KMS-11 (cell line): Measurements from ENCODE around the gene GPR160.

ENCODE experiments used
- H2AFZ ChIP-seq: fragments of 200-600 bp; sonication (generic); 2 replicates; pipeline ENCODE4 v1.6.1; 2016; ENCODE audit warnings: antibody characterized with exemption, mixed run types, low read depth
- H3K27ac ChIP-seq: fragments of 200-600 bp; sonication (generic); 2 replicates; pipeline ENCODE4 v1.6.1; 2016; ENCODE audit warnings: mild to moderate bottlenecking, mixed run types
- H3K27me3 ChIP-seq: fragments of 200-600 bp; sonication (generic); 2 replicates; pipeline ENCODE4 v1.6.1; 2017; ENCODE audit warnings: mild to moderate bottlenecking, low read depth, mixed run types, moderate library complexity; ENCODE audit not compliant: insufficient read depth
- H3K36me3 ChIP-seq: fragments of 200-600 bp; sonication (generic); 2 replicates; pipeline ENCODE4 v1.6.1; 2017; ENCODE audit warnings: mild to moderate bottlenecking, mixed run types; ENCODE audit not compliant: insufficient read depth
- H3K4me1 ChIP-seq: fragments of 200-600 bp; sonication (generic); 2 replicates; pipeline ENCODE4 v1.6.1; 2016; ENCODE audit warnings: mild to moderate bottlenecking, low read depth, mixed run types; ENCODE audit not compliant: poor library complexity, severe bottlenecking
- H3K4me2 ChIP-seq: fragments of 200-600 bp; sonication (generic); 2 replicates; pipeline ENCODE4 v1.7.0; 2016; ENCODE audit warnings: mild to moderate bottlenecking, mixed run types
- H3K4me3 ChIP-seq: fragments of 200-600 bp; sonication (generic); IDR thresholded peaks from 2 replicates; pipeline ENCODE4 v1.6.1; 2017; ENCODE audit warnings: low read depth, low read length, mixed read lengths; ENCODE audit not compliant: insufficient read depth
- H3K79me2 ChIP-seq: fragments of 200-600 bp; sonication (generic); 2 replicates; pipeline ENCODE4 v1.6.1; 2016; ENCODE audit warnings: low read depth, mixed run types; ENCODE audit not compliant: insufficient read depth
- H3K9ac ChIP-seq: fragments of 200-600 bp; sonication (generic); 2 replicates; pipeline ENCODE4 v1.6.1; 2016; ENCODE audit warnings: mild to moderate bottlenecking, mixed run types
- H4K20me1 ChIP-seq: fragments of 200-600 bp; sonication (generic); 2 replicates; pipeline ENCODE4 v1.6.1; 2016; ENCODE audit warnings: mild to moderate bottlenecking, mixed run types; ENCODE audit not compliant: insufficient read depth
- TF ChIP-seq, protein P1 (sequence below): fragments of 200-600 bp; sonication (generic); conservative IDR thresholded peaks from 2 replicates; pipeline ENCODE4 v1.6.1; 2017; ENCODE audit warnings: low read depth, mild to moderate bottlenecking, antibody characterized with exemption, low read length, moderate library complexity, mixed read lengths

The GPR160 gene

DNA sequence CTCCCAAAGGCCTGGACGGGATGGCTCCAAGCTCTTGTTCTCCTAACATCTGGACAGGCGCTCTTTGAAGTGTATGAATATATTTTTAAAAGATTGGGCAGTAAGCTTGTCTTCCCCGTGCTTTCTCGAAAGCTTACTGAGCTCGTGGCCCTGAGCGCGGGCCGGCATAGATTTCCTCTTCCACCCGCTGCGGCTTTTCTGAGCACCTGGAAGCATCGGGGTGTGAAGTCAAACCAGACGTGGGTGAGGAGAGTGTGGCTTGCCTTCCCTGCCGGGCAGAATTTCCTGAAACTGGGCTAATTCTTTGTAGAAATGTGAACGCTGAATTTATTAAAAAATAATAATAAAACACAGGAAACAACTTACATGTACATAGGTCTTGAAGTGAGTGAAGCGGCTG is 25.9 kb downstream of the GPR160 start:
- H2AFZ ChIP-seq = no peak overlapping the region
- no peak overlapping the region for H3K4me3 ChIP-seq
- H3K36me3 ChIP-seq = no peaks in the 10 kb centered on the region
- H3K27ac ChIP-seq = no peak overlapping the region
- H3K79me2 ChIP-seq = no peaks in the 10 kb centered on the region
- H3K9ac ChIP-seq = no peak overlapping the region
- H3K4me2 ChIP-seq = no peak overlapping the region
- TF ChIP-seq, protein P1, sequence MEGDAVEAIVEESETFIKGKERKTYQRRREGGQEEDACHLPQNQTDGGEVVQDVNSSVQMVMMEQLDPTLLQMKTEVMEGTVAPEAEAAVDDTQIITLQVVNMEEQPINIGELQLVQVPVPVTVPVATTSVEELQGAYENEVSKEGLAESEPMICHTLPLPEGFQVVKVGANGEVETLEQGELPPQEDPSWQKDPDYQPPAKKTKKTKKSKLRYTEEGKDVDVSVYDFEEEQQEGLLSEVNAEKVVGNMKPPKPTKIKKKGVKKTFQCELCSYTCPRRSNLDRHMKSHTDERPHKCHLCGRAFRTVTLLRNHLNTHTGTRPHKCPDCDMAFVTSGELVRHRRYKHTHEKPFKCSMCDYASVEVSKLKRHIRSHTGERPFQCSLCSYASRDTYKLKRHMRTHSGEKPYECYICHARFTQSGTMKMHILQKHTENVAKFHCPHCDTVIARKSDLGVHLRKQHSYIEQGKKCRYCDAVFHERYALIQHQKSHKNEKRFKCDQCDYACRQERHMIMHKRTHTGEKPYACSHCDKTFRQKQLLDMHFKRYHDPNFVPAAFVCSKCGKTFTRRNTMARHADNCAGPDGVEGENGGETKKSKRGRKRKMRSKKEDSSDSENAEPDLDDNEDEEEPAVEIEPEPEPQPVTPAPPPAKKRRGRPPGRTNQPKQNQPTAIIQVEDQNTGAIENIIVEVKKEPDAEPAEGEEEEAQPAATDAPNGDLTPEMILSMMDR = no peak
- peaks cover 3% of the 10 kb centered on the region for H3K4me1 ChIP-seq
- H4K20me1 ChIP-seq = no peaks in the 10 kb centered on the region
- no peaks in the 10 kb centered on the region for H3K27me3 ChIP-seq

DNA sequence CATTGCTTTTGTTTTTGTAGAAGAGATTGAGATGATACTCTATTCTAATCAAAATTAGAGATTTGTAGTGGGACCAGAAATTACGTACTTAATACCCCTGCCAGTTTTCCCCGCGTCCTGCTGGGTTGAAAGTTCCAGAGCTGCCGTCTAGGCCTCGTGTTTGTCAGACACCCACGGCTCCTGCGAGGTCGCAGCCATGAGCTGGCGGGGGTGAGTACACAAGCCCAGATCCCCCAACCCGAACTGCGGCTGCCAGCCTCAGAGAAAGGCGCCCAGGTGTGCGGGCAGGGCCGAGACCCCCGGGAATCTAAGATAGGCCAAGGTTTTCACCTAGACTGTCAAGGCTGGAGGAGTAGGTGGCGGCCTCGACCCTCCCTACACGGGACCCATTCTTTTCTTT is 26.3 kb downstream of the GPR160 start:
- Histone ChIP-seq H3K4me2 (no peak overlapping the region), H3K27ac (no peak overlapping the region), H3K4me1 (no peaks in the 10 kb centered on the region), H4K20me1 (no peaks in the 10 kb centered on the region), H3K27me3 (no peaks in the 10 kb centered on the region), H3K4me3 (no peak overlapping the region), H3K9ac (no peak overlapping the region), H3K79me2 (no peaks in the 10 kb centered on the region), H2AFZ (no peak overlapping the region), H3K36me3 (no peaks in the 10 kb centered on the region)
- TF ChIP-seq, protein P1 = no peak

DNA sequence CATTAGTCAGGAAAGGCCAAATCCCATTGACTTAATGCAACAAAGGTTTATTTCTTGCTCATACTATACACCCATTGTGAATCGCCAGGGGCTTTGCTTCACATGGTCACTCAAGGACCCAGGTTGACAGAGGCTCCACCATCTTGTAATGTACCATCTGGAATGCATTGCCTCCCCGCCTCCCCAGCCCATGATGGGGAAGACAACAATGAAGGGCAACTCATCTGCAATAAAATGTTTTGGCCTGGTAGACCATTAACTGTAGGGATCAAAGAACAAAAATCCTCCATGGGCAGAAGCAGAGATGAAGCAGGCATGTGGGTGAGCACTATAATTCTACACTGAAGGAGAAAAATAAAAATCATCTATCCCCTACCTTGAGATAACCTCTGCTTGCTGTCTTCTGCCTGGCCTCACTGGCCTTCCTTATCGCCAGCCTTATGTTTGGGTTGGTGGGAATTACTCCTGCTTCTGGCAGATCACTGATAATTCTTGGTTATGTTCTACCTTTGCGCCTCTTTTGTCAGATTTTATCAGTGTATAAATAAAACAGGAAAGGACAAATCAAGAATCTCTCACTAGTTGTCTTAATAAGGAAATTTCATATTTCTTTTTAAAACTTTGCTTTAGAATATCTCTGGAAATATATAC is 37.8 kb downstream of the GPR160 start:
- no peak overlapping the region for H3K9ac ChIP-seq
- H3K36me3 ChIP-seq = no peaks in the 10 kb centered on the region
- no peaks in the 10 kb centered on the region for H4K20me1 ChIP-seq
- no peak overlapping the region for H2AFZ ChIP-seq
- H3K27me3 ChIP-seq = no peaks in the 10 kb centered on the region
- H3K79me2 ChIP-seq = no peaks in the 10 kb centered on the region
- no peak overlapping the region for H3K4me3 ChIP-seq
- no peaks in the 10 kb centered on the region for H3K4me1 ChIP-seq
- H3K27ac ChIP-seq = no peak overlapping the region
- TF ChIP-seq, protein P1 = no peak
- H3K4me2 ChIP-seq = no peak overlapping the region

DNA sequence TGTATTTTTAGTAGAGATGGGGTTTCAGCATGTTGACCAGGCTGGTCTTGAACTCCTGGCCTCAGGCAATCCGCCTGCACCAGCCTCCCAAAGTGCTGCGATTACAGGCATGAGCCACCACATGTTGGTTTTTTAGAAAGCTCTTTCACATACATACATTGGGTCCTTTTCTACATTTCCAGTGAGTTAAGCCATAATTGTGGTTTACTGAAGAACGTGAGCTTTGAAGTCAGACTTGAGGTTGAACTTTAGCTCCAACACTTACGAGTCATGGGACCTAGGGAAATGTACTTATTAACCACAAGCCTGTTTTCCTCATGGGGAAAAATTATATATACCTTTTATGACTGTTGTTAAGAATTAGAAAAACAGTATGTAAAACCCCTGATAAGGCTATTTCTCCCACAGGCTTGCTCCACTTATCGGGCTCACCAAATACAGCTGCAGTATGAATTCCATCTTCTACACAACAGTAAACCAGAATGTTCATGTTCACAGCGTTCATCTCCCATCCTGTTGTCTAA is 39.0 kb downstream of the GPR160 start:
- Histone ChIP-seq H4K20me1 (no peaks in the 10 kb centered on the region), H3K27ac (no peak overlapping the region), H3K27me3 (no peaks in the 10 kb centered on the region), H3K36me3 (no peaks in the 10 kb centered on the region), H2AFZ (no peak overlapping the region), H3K79me2 (no peaks in the 10 kb centered on the region), H3K4me1 (no peaks in the 10 kb centered on the region), H3K4me2 (no peak overlapping the region), H3K4me3 (no peak overlapping the region), H3K9ac (no peak overlapping the region)
- TF ChIP-seq, protein P1 = no peak
